ENCODE results near the gene ADGRE1. TPM values are rescaled to one million over a fixed set of nuclear protein-coding genes. Genes with fewer than 3 reads are reported as not detected.

Gene ADGRE1
- total and polyA plus RNA-seq, 7 experiments from 2014 or later, result 4.2 to 31.7 (median 9.1) TPM

DNA sequence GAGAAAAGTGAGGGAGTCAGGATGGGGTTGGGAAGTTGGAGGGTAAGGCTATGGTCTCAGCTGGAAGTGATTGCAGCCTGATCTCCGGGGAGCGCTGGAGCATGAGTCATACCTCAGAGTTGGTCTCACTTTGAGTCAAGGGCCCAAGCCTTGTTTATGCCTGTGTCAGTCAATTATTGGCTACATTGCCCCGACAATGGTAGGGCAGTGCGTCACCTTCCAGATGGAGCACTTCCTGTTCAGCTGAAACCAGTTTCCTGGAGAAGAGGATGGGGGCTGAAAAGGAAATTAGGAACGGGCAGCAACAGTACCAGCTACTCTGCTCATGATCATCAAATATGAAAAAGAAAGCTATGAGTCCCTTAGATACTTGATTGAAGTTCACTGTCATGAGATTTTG is 60.4 kb downstream of the ADGRE1 start:
- intact Hi-C loops (cut with micrococcal nuclease), result loop anchor here in 1 of 2 donors (10.0 kb wide), 1 partner anchor 57 kb away; no protein-coding TSS in a partner anchor
- H3K27ac Mint-ChIP-seq, result peak overlapping the region in 5 of 9 donors; percentile 12 to 79 (median 68)
- Histone ChIP-seq H3K36me3 (ENCODE audit: control insufficient read depth in 2 of 3, insufficient read depth in 3 of 3, low read length in 3 of 3) (peaks cover 0 to 2% (median 0%) of the 10 kb centered on the region in 3 experiments), H3K4me1 (ENCODE audit: control insufficient read depth in 2 of 2, insufficient read depth in 2 of 2, low read length in 2 of 2) (no peaks in the 10 kb centered on the region), H3K9me3 (ENCODE audit: control insufficient read depth in 2 of 3, low read length in 3 of 3) (no peaks in the 10 kb centered on the region), H3K27me3 (ENCODE audit: control insufficient read depth in 2 of 2, insufficient read depth in 2 of 2, low read length in 2 of 2) (no peaks in the 10 kb centered on the region), H3K27ac (ENCODE audit: low read depth, low read length) (no peak overlapping the region), H3K4me3 (ENCODE audit: low read length) (no peak overlapping the region)
- peaks cover 0 to 2% (median 0%) of the 10 kb centered on the region in 5 donors for H3K27me3 Mint-ChIP-seq
- H3K4me1 Mint-ChIP-seq, result peaks cover 7 to 26% (median 17%) of the 10 kb centered on the region in 7 donors
- H3K4me3 Mint-ChIP-seq, result peak overlapping the region in 4 of 10 donors; percentile 36 to 65 (median 46)
- ATAC-seq, result no peak
- ChIA-PET CTCF (interaction anchor here (0.7 to 1.0 kb wide), 2 partner anchors 84 to 932 kb away, joined by 3 to 4 read pairs; no protein-coding TSS in a partner anchor), POLR2A (interaction anchor here (0.8 kb wide), 1 partner anchor 84 kb away, joined by 3 read pairs; no protein-coding TSS in a partner anchor)
- H3K9me3 Mint-ChIP-seq, result peaks cover 0 to 2% (median 0%) of the 10 kb centered on the region in 11 donors
- DNase-seq, result peak in 1 of 9 donors; percentile 48
- H3K36me3 Mint-ChIP-seq, result peaks cover 0 to 7% (median 4%) of the 10 kb centered on the region in 5 donors

- peaks cover 7 to 24% (median 17%) of the 10 kb centered on the region in 7 donors for H3K4me1 Mint-ChIP-seq
- DNase-seq (no peak), ATAC-seq (no peak)
- H3K27me3 ChIP-seq (ENCODE audit: control insufficient read depth in 2 of 2, insufficient read depth in 2 of 2, low read length in 2 of 2), result no peaks in the 10 kb centered on the region
- H3K4me1 ChIP-seq (ENCODE audit: control insufficient read depth in 2 of 2, insufficient read depth in 2 of 2, low read length in 2 of 2), result no peaks in the 10 kb centered on the region
- no peak overlapping the region for H3K4me3 Mint-ChIP-seq
- no peak overlapping the region for H3K4me3 ChIP-seq (ENCODE audit: low read length)
- peaks cover 0 to 2% (median 0%) of the 10 kb centered on the region in 11 donors for H3K9me3 Mint-ChIP-seq
- H3K27me3 Mint-ChIP-seq, result peaks cover 0 to 4% (median 0%) of the 10 kb centered on the region in 5 donors
- H3K36me3 Mint-ChIP-seq, result peaks cover 0 to 11% (median 5%) of the 10 kb centered on the region in 5 donors
- ChIA-PET POLR2A (no interaction called here), CTCF (interaction anchor here (0.6 to 1.0 kb wide), 2 partner anchors 59 to 85 kb away, joined by 3 read pairs; no protein-coding TSS in a partner anchor)
- no peaks in the 10 kb centered on the region for H3K9me3 ChIP-seq (ENCODE audit: control insufficient read depth in 2 of 3, low read length in 3 of 3)
- H3K36me3 ChIP-seq (ENCODE audit: control insufficient read depth in 2 of 3, insufficient read depth in 3 of 3, low read length in 3 of 3), result peaks cover 0 to 3% (median 0%) of the 10 kb centered on the region in 3 experiments
- H3K27ac Mint-ChIP-seq, result no peak overlapping the region
- no peak overlapping the region for H3K27ac ChIP-seq (ENCODE audit: low read depth, low read length)
- intact Hi-C loops (cut with micrococcal nuclease), result loop anchor here in 1 of 2 donors (10.0 kb wide), 1 partner anchor 56 kb away; no protein-coding TSS in a partner anchor
Measured at GRCh38 chr19:6948884-6949283, 61.5 kb downstream of the ADGRE1 start.

DNA sequence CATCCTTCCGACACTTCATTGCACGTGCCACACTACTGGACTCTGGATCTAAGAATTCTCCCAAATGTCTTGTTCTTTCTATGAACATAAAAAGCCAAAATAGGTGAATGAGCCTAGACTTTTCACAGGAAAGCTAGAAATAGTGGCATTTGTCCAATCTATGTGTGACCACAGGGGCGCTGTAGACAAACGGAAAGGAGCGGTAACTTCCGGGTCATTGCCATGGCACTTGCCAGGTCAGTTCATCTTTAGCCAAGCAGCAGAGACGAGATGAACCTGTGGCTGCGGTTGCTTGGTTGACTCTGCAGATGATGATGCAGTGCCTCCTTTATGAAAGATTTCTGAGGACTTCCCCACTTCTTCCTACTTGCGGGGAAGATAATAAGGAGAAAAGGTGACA is 65.6 kb downstream of the ADGRE1 start:
- Histone ChIP-seq H3K36me3 (ENCODE audit: control insufficient read depth in 2 of 3, insufficient read depth in 3 of 3, low read length in 3 of 3) (peaks cover 0 to 11% (median 0%) of the 10 kb centered on the region in 3 experiments), H3K4me3 (ENCODE audit: low read length) (no peak overlapping the region), H3K9me3 (ENCODE audit: control insufficient read depth in 2 of 3, low read length in 3 of 3) (no peaks in the 10 kb centered on the region), H3K4me1 (ENCODE audit: control insufficient read depth in 2 of 2, insufficient read depth in 2 of 2, low read length in 2 of 2) (no peaks in the 10 kb centered on the region), H3K27me3 (ENCODE audit: control insufficient read depth in 2 of 2, insufficient read depth in 2 of 2, low read length in 2 of 2) (no peaks in the 10 kb centered on the region), H3K27ac (ENCODE audit: low read depth, low read length) (no peak overlapping the region)
- Mint-ChIP-seq H3K27me3 (peaks cover 0 to 4% (median 0%) of the 10 kb centered on the region in 5 donors), H3K9me3 (peaks cover 0 to 7% (median 2%) of the 10 kb centered on the region in 11 donors), H3K27ac (peak overlapping the region in 2 of 9 donors; percentile 9 to 32), H3K4me1 (peaks cover 0 to 8% (median 5%) of the 10 kb centered on the region in 7 donors), H3K36me3 (peaks cover 0 to 30% (median 8%) of the 10 kb centered on the region in 5 donors), H3K4me3 (no peak overlapping the region)
- ChIA-PET CTCF (no interaction called here), POLR2A (interaction anchor here (0.6 kb wide), 1 partner anchor 155 kb away, joined by 4 read pairs; no protein-coding TSS in a partner anchor)
- DNase-seq (no peak), ATAC-seq (no peak)
- intact Hi-C loops (cut with micrococcal nuclease), result no loop called here

DNA sequence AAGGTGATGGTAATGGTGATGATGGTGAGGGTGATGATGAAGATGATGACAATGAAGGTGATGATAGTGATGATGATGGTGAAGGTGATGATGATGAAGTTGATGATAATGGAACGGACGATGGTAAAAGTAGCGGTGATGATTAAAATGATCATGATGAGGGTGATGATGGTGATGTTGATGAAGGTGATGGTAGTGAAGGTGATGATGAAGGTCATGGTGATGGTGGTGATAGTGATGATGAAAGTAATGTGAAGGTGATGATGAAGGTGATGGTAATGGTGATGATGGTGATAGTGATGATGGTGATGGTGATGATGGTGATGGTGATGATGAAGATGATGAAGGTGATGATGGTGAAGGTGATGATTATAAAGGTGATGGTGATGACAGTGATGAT is 67.7 kb downstream of the ADGRE1 start:
- POLR2A ChIA-PET, result no interaction called here
- CTCF ChIA-PET, result no interaction called here
- H3K27ac Mint-ChIP-seq, result no peak overlapping the region

GRCh38 chr19:6956573-6956972 is 69.2 kb downstream of the ADGRE1 start:
- Histone ChIP-seq H3K4me1 (ENCODE audit: control insufficient read depth in 2 of 2, insufficient read depth in 2 of 2, low read length in 2 of 2) (no peaks in the 10 kb centered on the region), H3K27ac (ENCODE audit: low read depth, low read length) (no peak overlapping the region), H3K27me3 (ENCODE audit: control insufficient read depth in 2 of 2, insufficient read depth in 2 of 2, low read length in 2 of 2) (no peaks in the 10 kb centered on the region), H3K36me3 (ENCODE audit: control insufficient read depth in 2 of 3, insufficient read depth in 3 of 3, low read length in 3 of 3) (peaks cover 0 to 17% (median 0%) of the 10 kb centered on the region in 3 experiments), H3K9me3 (ENCODE audit: control insufficient read depth in 2 of 3, low read length in 3 of 3) (no peaks in the 10 kb centered on the region), H3K4me3 (ENCODE audit: low read length) (no peak overlapping the region)
- no peak overlapping the region for H3K27ac Mint-ChIP-seq
- no peaks in the 10 kb centered on the region for H3K4me1 Mint-ChIP-seq
- peaks cover 0 to 45% (median 23%) of the 10 kb centered on the region in 5 donors for H3K36me3 Mint-ChIP-seq
- POLR2A ChIA-PET, result interaction anchor here (0.6 to 1.1 kb wide), 2 partner anchors 16 to 29 kb away, joined by 4 read pairs; no protein-coding TSS in a partner anchor
- H3K9me3 Mint-ChIP-seq, result peaks cover 0 to 7% (median 2%) of the 10 kb centered on the region in 11 donors
- intact Hi-C loops (cut with micrococcal nuclease), result no loop called here
- no peak for ATAC-seq
- no peak for DNase-seq
- peaks cover 0 to 4% (median 0%) of the 10 kb centered on the region in 5 donors for H3K27me3 Mint-ChIP-seq
- no peak overlapping the region for H3K4me3 Mint-ChIP-seq
- CTCF ChIA-PET, result no interaction called here

More for the DNA sequence above, 67.7 kb downstream of the ADGRE1 start:
- H3K36me3 Mint-ChIP-seq, result peaks cover 0 to 32% (median 11%) of the 10 kb centered on the region in 5 donors
- no peak overlapping the region for H3K4me3 Mint-ChIP-seq
- H3K27me3 Mint-ChIP-seq, result peaks cover 0 to 4% (median 0%) of the 10 kb centered on the region in 5 donors
- intact Hi-C loops (cut with micrococcal nuclease), result no loop called here
- Histone ChIP-seq H3K27ac (ENCODE audit: low read depth, low read length) (no peak overlapping the region), H3K4me1 (ENCODE audit: control insufficient read depth in 2 of 2, insufficient read depth in 2 of 2, low read length in 2 of 2) (no peaks in the 10 kb centered on the region), H3K9me3 (ENCODE audit: control insufficient read depth in 2 of 3, low read length in 3 of 3) (no peaks in the 10 kb centered on the region), H3K36me3 (ENCODE audit: control insufficient read depth in 2 of 3, insufficient read depth in 3 of 3, low read length in 3 of 3) (peaks cover 0 to 11% (median 0%) of the 10 kb centered on the region in 3 experiments), H3K27me3 (ENCODE audit: control insufficient read depth in 2 of 2, insufficient read depth in 2 of 2, low read length in 2 of 2) (no peaks in the 10 kb centered on the region), H3K4me3 (ENCODE audit: low read length) (no peak overlapping the region)
- DNase-seq, result no peak
- H3K9me3 Mint-ChIP-seq, result peaks cover 0 to 7% (median 2%) of the 10 kb centered on the region in 11 donors
- H3K4me1 Mint-ChIP-seq, result no peaks in the 10 kb centered on the region
- ATAC-seq, result no peak

GRCh38 chr19:6958791-6959190 is 71.4 kb downstream of the ADGRE1 start:
- Histone ChIP-seq H3K36me3 (ENCODE audit: control insufficient read depth in 2 of 3, insufficient read depth in 3 of 3, low read length in 3 of 3) (peaks cover 0 to 15% (median 0%) of the 10 kb centered on the region in 3 experiments), H3K4me3 (ENCODE audit: low read length) (no peak overlapping the region), H3K4me1 (ENCODE audit: control insufficient read depth in 2 of 2, insufficient read depth in 2 of 2, low read length in 2 of 2) (no peaks in the 10 kb centered on the region), H3K27ac (ENCODE audit: low read depth, low read length) (no peak overlapping the region), H3K27me3 (ENCODE audit: control insufficient read depth in 2 of 2, insufficient read depth in 2 of 2, low read length in 2 of 2) (no peaks in the 10 kb centered on the region), H3K9me3 (ENCODE audit: control insufficient read depth in 2 of 3, low read length in 3 of 3) (no peaks in the 10 kb centered on the region)
- ATAC-seq, result peak; percentile 44
- Mint-ChIP-seq H3K9me3 (peaks cover 0 to 8% (median 2%) of the 10 kb centered on the region in 11 donors), H3K4me1 (peaks cover 2 to 5% (median 4%) of the 10 kb centered on the region in 7 donors), H3K36me3 (peaks cover 0 to 55% (median 30%) of the 10 kb centered on the region in 5 donors), H3K27ac (no peak overlapping the region), H3K4me3 (no peak overlapping the region), H3K27me3 (no peaks in the 10 kb centered on the region)
- no peak for DNase-seq
- intact Hi-C loops (cut with micrococcal nuclease), result no loop called here
- POLR2A ChIA-PET, result no interaction called here
- CTCF ChIA-PET, result no interaction called here
